Colon (tissue), 2 donors: ENCODE measurements around the gene MYO18A.

Experiments used
- FAIRE-seq: peaks from 2 replicates; lab custom pipeline; 2012; peaks lifted over from hg19 to GRCh38; lab: Jason Lieb, UNC
- donor health status: control.
- donor health status: control.

The MYO18A gene

DNA sequence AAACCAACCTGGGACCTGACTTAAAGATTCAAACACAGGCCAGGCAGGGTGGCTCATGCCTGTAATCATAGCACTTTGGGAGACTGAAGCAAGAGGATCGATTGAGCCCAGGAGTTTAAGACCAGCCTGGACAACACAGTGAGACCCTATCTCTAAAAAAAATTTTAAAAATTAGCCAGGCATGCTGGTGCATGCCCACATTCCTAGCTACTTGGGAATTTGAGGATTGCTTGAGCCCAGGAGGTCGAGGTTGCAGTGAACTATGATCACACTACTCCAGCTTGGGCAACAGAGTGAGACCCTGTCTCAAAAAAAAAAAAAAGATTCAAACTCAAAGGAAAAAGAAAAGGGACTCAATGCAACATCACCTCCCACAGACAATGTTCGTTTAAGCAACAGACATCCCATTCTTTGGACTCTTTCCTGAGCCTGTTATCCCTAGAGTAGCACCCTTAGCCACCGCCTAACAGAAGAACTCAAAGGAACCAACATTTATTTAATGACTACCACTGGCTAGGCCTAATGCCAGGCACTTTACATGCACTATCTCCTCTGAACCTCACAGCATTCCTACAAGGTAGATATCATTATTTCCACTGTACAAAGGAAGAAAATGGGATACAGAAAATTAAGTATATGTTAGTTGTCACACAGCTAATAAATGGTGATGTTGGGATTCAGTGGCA, 12.7 kb downstream of the MYO18A start:
- no peak for FAIRE-seq

DNA sequence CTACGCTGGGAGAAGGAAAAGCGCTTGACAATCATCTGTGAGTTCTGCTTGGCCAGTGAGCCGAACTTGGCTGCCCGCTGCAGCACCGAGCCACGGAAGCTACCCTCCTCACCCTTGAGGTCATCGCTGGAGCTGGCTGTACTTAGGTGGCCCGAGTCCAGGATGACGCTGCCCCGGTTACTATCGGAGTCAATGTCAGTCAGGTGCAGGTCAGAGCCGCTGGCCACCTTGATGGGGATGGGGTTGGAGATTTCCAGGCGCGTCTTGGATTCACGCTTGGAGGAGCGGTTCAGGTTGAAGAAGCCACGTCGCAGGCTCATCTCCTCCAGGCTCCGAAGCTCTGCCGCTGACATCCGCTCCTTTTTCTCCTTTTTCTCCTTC, 13.7 kb downstream of the MYO18A start:
- no peak for FAIRE-seq

DNA sequence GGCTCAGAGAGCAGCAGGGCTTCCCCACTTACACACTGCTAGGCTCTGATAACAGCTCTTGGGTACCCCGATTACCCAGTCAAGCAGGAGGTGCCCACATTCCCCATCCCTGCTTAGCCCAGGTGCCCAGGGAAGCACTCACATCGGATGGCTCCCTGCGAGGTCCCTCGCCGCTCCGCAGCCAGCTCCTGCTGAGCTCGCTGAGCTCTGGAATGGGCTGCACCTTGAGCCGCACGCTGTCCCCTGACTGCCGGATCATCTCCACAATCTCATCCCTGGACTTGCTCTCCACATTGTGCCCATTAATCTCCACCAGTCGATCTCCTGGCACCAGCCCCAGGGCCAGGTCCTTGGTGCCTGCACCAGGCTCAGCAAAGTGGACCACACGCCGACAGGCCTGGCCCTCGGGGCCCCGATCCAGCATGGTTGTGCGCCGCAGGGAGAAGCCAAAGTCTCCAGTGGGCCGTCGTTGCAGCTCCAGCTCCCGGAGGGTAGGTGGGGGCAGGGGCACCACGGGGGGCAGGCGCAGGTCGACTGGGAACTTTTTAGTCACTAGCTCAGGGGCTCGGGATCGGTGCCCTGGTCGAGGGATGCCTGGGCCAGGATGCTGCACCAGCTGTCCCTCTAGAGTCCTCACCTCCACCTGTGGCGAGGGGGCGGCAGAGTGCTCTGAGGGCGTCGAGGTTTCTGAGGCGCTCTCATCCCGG, 14.2 kb downstream of the MYO18A start:
- no peak for FAIRE-seq

DNA sequence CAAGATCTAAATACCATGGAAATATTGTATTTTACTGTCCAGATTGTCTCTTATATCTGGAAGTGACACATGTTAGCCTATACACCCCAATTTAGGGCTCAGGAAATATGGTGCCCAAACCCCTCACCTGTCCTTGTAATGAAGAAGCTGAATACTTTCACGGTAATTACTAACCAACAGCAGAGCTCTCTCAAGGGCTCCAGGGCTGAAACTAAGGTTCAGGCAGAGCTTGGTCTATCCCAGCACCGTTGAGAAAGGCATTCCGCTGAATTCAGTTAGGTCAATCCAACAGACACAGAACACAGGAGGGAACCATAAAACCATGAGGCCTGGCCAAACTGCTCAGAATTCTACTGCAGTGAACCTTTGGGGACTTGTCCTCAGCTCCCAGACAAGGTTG, 14.9 kb downstream of the MYO18A start:
- no peak for FAIRE-seq

DNA sequence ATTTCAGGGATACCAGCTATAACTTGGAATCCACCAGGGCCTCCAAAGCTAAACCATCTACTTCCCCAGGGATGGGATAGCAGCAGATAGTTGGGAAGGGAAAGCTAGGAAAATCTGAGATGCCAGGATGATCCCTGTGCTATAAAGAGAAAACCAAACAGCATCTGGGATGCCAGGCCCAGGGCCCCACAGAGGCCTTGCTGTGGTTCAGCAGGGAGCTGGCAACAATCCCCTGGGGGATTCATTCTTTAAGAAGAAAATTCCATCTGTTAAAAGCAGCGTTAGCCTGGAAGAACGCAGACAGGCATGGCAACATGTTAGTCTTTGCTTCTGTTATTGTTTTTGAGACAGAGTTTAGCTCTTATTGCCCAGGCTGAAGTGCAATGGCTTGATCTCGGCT, 16.6 kb downstream of the MYO18A start:
- FAIRE-seq, result no peak

DNA sequence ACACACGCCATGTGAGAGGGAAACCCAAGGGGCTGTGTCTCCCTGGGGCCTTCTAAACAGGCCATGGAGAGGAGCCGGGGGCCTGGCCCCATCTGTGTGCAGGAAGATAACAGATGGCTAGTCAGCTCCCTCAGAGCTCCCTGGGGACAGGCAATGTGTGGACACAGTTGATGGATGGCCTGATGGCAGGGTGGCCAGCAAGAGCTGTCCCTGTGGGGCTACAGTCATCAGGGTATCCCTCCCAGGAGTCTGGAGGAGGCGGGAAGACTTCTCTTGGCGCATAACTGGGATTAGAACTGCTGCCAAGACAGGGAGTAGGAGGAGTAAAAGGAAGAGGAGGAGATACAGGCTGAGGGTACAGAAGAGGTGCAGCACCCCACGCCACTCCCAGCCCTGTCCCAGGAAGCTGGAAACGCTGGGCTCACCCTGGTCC, 17.3 kb downstream of the MYO18A start:
- no peak for FAIRE-seq

DNA sequence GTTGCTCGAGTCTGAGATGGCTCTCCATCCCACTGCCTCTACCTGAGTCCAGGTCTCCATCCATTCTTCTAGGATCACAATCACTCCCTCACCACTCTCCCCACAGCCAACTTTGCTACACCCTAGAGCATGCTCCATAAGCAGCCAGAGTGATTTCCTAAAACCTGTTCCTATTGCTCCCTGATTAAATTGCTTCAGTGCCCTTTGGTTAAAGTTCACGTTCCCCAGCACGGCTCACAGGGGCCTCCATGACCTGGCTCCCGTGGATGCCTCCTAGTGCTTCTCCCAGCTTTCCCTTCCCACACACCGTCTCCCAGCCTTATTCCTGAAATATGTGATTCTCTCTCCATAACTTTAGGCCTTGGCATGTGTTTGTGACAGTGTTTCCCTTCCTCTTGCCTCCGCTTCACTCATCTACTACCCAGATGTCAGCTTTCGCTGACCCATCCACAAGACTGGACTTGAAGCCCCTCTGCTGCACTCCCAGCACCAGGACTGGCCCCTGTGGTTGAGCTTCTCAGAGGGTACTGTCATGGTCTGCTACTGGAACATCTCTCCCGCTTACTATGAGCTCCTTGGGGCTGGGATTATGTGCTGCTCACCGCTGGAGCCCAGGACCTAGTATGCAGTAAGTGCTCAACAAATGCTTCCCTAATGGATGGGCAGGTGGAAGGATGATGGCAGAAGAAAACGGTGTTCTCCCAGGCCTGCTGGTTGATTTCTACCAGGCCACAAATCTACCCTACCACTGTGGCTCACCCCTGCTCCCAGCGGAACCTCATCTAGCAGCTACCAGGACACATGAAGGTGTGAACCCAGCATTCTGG, 17.9 kb downstream of the MYO18A start:
- FAIRE-seq, result no peak

DNA sequence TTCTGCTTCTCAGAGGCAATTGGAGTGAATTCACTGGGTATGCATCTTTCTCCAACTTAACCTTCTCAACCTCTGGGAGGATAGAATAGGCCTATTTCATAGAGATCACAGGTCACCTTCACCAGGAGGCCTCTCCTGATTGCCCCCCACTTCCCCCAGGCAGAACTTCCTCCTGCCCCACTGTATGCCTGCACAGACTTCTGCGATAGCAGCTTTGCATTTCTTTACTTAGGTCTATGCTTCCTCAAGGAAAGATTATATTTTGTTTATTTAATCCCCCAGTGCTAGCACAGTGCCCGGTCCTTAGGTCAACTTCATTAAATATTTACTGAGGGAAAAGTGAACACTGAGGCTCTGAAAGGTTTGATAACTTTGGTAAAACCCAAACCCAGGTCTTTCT, 19.9 kb downstream of the MYO18A start:
- no peak for FAIRE-seq

DNA sequence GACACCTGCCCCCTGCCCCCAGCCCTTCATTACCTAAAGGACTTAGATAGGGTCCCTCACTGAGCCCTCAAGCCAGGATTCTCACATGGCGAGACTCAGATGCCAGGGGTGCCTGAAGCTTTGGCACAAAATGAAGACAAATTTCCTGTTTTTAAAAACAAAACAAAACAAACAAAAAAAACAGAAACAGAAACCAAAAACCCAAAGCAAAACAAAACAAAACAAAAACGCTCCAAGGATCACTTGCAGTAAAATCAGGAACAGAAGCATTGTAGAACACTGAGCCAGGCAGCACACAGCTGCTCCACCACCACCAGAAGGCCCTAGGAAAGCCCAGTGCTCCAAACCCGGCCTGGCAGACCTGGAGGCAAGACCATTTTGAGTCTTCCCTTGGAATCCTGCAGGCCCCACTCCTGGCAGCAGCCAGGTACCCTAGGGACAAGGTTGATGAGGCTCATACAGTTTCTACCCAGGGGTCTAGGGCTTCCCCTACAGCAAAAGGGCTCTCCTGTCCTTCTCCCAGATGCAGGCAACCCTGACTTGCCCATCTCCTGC, 20.8 kb downstream of the MYO18A start:
- no peak for FAIRE-seq

DNA sequence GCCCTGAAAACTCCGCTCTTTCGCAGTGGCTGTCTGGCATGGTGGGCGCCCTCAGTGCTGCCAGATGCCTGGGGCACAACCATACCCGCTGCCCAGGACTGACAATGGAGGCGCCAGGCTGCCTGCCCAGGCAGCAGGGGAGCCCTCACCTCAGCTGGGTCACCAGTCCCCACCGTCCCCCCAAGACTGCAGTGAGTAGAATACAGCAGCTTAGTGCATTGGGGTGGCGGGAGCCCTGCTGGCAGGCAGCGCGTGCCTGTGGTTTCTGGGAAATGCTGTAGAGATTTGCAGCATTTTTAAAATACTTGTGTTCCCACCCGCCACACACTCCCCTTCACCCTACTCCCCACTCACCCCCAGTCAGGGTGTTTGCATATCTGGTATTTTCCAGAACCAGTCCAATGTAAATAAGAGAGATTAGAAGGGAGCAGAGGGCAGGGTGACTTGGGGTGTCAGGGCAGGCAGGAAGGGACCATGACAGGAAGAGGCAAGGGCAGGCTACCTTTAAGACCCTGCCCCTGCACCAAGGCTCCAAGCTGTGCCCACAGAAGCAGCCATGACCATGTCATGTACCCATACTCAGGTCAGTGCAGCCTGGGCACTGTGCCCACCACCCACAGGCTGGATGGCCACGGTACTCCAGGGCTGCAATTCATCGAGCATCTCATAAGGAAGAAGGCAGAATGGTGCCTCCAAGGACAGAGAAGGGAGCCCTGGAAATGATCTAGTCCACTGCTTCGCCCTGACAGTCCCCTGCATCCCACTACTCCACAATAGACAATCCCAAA, 21.5 kb downstream of the MYO18A start:
- FAIRE-seq, result no peak

DNA sequence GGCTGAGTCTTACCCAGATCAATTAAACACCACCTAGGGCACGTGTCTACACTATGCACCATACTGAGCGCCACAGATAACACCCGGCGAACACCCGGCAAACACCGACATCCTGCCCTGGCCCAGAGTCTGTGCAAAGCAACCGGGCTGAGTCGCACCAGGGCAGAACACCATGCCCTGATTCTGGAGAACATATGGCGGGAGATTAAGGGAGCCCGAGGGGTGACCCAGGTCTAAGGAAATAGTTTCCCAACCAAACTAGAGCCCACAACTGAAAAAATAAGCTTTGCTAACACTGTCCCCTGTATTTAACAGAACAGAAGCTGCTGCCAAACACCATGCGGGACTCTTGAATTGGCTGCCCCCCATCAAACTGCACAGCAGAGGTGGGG, 22.1 kb downstream of the MYO18A start:
- no peak for FAIRE-seq

DNA sequence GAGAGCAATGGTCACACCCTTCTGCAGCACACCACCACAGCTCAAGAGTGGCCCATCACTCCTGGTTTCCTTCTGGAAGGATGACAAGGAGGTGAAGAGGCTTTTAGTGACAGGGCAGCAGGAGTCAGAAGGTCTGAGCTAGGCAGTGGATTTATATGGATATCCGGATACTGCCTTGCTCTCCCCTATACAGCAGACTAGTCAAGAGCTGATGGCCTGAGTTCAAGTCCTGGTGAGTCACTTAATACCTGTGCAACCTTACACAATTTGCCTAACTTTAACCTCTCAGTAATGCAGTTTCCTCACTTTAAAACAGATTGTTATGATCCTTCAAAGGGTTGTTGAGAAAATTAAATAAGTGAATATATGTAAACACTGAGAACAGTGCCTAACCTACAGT, 22.9 kb downstream of the MYO18A start:
- no peak for FAIRE-seq

DNA sequence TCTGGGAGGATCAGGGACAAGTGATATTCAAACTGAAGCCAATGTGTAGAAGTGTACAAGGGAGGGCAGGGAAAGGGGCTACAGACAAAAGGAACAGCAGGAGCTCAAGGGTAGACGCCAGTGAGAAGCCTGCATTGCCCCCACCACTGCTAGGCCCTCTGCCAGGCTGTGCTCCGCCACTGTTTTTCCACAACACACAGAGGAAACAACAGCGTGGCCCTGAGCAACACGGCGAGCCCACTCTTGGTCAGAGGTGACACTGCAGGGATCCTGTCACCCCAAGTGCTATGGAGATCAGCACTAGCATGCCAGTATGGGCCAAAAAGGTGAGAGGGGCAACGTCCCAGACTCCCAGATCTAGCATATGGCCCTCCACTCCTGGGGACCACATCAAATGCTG, 23.4 kb downstream of the MYO18A start:
- no peak for FAIRE-seq

DNA sequence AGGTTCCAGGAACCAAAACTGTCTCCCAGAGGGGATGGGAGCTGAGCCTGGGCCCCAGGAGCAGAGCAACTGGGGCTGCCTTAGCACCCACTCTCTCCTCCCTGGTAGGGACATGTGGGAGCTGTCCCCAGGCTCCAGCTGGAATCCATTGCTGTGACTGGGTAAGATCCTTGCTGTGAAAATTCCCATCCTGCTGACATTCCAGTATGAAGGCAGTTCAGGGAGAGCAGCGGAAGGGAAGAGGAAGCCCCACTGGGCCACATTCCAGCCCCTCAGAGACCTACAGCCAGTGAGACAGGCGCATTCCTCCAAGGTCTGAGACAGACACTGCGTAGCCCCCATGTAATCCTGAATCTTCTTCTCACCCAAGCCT, 24.2 kb downstream of the MYO18A start:
- no peak for FAIRE-seq

DNA sequence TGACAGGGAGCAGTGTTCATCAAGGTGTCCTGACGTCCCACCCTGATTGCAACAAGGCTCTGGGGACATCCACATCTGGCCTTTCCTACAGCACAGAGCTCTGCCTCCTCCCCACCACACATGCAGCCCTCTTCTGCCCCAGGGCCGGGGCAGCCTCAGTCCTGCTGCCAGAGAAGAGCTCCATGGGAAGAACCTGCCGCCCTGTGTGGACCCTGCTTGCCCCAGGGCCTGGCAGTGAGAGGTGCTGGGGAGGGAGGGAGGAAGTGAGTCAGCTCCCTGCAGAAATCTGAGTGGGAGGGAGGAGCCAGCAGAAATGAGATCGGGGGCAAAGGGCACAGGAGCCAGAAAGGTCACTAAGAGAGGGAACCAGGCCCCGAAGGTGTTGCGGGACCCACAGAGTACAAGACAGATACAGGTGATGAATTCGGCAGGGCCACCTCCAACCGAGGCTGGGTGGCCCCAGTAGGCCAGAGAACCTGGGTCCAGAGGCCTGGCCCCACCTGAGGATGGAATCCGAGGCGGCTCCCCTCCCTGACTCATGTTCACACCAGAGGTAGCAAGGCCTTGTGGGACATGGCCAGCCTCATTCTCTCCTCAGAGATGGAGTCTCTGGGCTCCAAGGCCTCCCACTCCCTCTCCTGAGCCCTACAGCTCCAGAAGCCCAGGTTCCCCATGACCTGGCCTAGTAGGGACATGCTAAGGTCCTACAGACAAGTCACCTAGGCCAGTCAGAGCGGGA, 24.8 kb downstream of the MYO18A start:
- FAIRE-seq, result no peak

DNA sequence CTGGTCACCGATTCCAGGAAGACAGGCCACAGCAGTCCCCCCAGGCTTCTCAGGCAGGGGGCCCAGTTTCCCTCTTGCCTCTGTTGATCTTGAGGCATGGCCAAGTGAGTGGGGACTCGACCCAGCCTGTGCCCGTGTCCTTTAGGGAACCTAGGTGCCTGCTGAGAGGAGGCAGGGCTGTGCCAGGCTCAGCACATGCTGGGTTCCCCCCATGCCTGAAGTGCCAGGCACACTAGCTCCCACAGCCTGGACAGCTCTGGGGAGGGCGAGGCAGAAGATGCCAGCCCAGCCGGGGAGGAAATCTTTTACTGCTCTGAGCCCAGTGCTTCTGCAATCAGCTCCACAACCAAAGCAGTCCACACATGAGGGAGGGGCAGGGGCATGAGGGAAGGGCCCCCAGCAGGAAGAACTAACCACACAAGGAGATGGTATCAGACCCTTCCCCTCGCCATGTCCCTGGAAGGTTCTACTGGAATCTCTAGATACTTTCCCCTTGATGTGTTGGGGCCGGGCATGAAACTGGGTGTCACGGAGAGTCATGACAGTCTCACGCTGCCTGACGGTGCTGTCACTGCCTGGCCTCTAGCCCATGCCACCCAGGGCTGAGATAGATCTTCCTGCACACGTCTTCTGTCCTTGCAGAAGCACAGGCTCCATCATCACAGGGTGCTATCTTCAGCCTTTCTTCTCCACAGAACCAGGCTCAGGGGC, 25.5 kb downstream of the MYO18A start:
- FAIRE-seq, result no peak

DNA sequence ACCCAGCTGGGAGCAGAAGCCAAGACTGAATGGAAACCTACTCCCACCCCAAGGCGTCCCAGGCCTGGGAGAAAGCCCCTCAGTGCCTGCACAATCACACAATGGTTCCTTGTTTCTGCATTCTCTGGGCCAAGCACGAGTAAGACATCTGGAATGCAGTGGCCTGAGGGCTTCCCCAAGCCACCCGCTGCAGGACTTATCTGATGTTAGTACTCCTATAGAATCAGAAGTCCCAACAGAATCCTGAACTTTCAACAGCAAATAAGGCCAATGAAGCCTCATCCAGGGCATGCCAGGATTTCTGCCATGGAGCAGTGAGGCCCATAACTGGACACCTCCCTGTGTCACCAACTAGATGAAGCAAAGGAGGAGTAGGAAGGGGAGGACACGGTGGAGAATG, 28.6 kb downstream of the MYO18A start:
- no peak for FAIRE-seq

DNA sequence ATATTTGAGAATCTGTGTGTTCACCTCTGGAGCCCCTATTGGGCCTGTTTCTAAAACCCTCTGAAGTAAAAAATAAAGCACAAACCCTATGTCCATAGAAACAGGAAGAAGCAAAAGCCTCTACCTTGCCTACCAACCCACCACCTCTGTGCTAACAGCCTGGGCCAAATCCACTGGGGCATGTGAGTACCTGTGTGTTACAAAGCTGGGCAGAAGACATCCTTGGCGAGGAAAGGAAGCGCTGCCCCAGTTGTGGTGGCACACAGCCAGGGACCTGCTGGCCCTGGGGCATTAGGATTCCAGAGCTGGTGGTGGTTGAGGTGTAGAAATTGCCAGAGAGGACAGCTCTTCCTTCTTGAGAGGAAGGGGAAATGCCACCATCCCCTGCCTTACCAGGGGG, 30.0 kb downstream of the MYO18A start:
- FAIRE-seq, result no peak

DNA sequence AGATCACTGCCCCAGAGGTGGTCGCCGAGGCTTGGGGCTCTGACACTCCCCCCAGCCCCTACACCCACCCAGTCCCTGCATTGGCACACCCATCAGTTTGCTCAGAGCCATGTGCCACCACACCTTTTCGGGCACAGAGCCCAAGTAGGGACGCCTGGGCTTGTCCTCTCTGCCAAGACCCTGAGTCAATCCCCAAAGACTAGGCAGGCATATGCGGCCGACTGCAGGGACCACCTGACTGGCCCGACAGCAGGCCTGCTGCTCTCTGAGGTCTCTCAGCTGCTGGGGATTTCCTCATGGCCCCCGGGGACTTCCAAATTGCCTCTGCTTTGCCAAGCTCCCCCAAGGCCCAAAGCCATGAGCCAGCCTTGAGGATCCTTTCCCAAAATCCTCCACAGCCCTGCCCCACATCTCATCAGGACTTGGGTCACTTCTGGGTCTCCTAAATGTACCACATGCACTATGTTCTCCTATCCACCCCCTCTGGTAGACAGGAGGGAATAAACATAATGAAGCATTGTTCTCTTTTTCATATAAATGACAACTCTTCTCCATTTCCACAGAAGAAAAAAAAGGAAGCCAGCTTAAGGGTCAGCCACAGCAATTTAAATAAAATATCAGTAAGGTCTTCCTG, 30.6 kb downstream of the MYO18A start:
- no peak for FAIRE-seq

DNA sequence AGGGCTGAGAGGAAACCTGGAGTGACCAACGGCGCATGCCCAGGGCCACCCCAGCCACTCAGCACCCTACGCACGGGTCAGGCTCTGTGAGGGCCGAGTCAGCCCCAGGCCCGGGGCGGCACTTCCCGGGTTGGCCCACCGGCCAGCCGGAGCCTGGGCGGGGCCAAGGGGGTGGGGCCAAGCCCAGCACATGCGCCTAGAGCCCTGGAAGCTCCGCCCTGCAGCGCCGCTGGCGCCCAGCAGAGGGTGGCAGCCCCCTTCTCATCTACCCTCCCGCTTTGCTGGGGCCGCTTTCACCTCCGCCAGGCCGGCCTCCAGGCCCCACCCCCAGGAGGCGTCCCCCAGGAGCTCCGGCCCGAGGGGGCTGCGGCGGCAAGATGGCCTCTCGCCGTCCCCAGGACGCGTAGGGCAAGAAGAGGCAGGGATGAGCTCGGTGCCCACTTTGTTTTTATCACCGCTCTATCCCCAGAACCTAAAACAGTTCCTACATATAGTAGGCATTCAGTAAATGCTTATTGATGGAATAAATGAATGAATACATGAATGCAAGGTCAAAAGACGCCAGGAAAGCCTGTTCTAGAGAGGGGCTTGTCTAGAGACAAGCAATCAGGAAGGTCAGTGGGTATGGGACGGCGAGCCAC, 31.3 kb downstream of the MYO18A start:
- no peak for FAIRE-seq
